Kidney (tissue), 14 donors: ENCODE results near the gene CERS1. TPM values are rescaled to one million over a fixed set of nuclear protein-coding genes. Genes with fewer than 3 reads are reported as not detected.
"Not testable (repeated sequence)": the region's sequence is repeated elsewhere in the genome, so short reads cannot be mapped to it uniquely, and the experiment has no call there.

Experiments
- DNase-seq, 5 donors: peaks; one replicate each; pipeline ENCODE4 v3.0.0-alpha.2; 2013 to 2020
- FAIRE-seq: peaks from 2 replicates; lab custom pipeline; 2012; peaks lifted over from hg19 to GRCh38; lab: Jason Lieb, UNC
- H3K27ac ChIP-seq, 2 donors: one replicate each; pipeline ENCODE4 v1.7.0; 2013; ENCODE audit warnings: low read depth in 2 of 2, low read length in 2 of 2, inconsistent platforms in 1 of 2
- H3K27me3 ChIP-seq: one replicate; pipeline ENCODE4 v1.7.1; 2013; ENCODE audit warnings: low read length, inconsistent platforms; ENCODE audit not compliant: control insufficient read depth, insufficient read depth
- H3K36me3 ChIP-seq, 3 donors: one replicate each; pipeline versions ENCODE4 v1.7.0 to v1.7.1; 2013; ENCODE audit warnings: low read length in 3 of 3, control low read depth in 1 of 3, inconsistent platforms in 1 of 3; ENCODE audit not compliant: insufficient read depth in 3 of 3, control insufficient read depth in 2 of 3
- H3K4me1 ChIP-seq, 3 donors: one replicate each; pipeline versions ENCODE4 v1.7.0 to v1.7.1; 2013; ENCODE audit warnings: low read length in 3 of 3, inconsistent platforms in 1 of 3, low read depth in 1 of 3; ENCODE audit not compliant: control insufficient read depth in 2 of 3, insufficient read depth in 2 of 3
- H3K4me3 ChIP-seq, 3 donors: one replicate each; pipeline versions ENCODE4 v1.7.0 to v1.8.1; 2013; ENCODE audit warnings: low read length in 3 of 3, control low read depth in 1 of 3, inconsistent platforms in 1 of 3
- H3K9ac ChIP-seq, 3 donors: one replicate each; pipeline versions ENCODE4 v1.7.0 to v1.7.1; 2013; ENCODE audit warnings: low read length in 3 of 3, control low read depth in 1 of 3, inconsistent platforms in 1 of 3
- H3K9me3 ChIP-seq, 3 donors: one replicate each; pipeline versions ENCODE4 v1.7.0 to v1.7.1; 2013; ENCODE audit warnings: low read length in 3 of 3, control low read depth in 1 of 3, inconsistent platforms in 1 of 3; ENCODE audit not compliant: control insufficient read depth in 2 of 3, insufficient read depth in 1 of 3
- CTCF ChIP-seq: IDR thresholded peaks from 3 replicates; pipeline ENCODE4 v1.5.1; 2012; ENCODE audit warnings: mild to moderate bottlenecking, moderate library complexity, borderline replicate concordance; ENCODE audit not compliant: insufficient read depth; ENCODE audit errors: extremely low read depth
- intact Hi-C: fragments of 100-400 bp; cut with DNase I; formaldehyde crosslinking; loops from one replicate; pipeline ENCODE4 v1.11.1; 2022
- polyA plus RNA-seq: library from polyadenylated mRNA; stranded (reverse); fragments of 350-450 nt; fragmentation: Illumina TruSeq; extraction: RNeasy Lipid Tissue Mini Kit (QIAGEN cat#74804); gene quantifications from one replicate; pipeline ENCODE4 v1.2.3, GENCODE V29; 2014; ENCODE audit warnings: low read depth, low replicate concordance; ENCODE audit not compliant: insufficient read depth
- total RNA-seq: library from RNA; stranded (reverse); fragmentation: NEBNext Ultra II Directional; extraction: Animal tissue kit (Norgen Biotek cat#: 25700); gene quantifications from one replicate; pipeline ENCODE4 v1.2.1, GENCODE V29; 2021
- donor health status: control.
- donor health status: control.
- donor health status: control.
- donor health status: control.
- donor health status: control.
- donor health status: DM: yes; HTN: yes; CAD: no.
- donor health status: Normal renal cell carcinoma (clear cell type).

CERS1 gene
- total and polyA plus RNA-seq, 2 donors from 2014 or later, result 0.50 TPM; not detected in 1

GRCh38 chr19:18905058-18905456 lies 9.1 kb upstream of the CERS1 start:
- no peak for FAIRE-seq
- Histone ChIP-seq H3K9ac (no peak overlapping the region), H3K36me3 (peaks cover 0 to 10% (median 0%) of the 10 kb centered on the region in 3 donors), H3K27me3 (no peaks in the 10 kb centered on the region), H3K27ac (no peak overlapping the region), H3K9me3 (no peaks in the 10 kb centered on the region), H3K4me1 (no peaks in the 10 kb centered on the region), H3K4me3 (no peak overlapping the region)
- no peak for TF ChIP-seq CTCF
- intact Hi-C loops, result no loop called here
- DNase-seq, result no peak

- no peak for FAIRE-seq
- Histone ChIP-seq H3K27ac (no peak overlapping the region), H3K4me3 (no peak overlapping the region), H3K9me3 (no peaks in the 10 kb centered on the region), H3K27me3 (no peaks in the 10 kb centered on the region), H3K9ac (no peak overlapping the region), H3K36me3 (peaks cover 0 to 10% (median 0%) of the 10 kb centered on the region in 3 donors), H3K4me1 (no peaks in the 10 kb centered on the region)
- no peak for TF ChIP-seq CTCF
- DNase-seq, result no peak
- intact Hi-C loops, result no loop called here
Measured at GRCh38 chr19:18904334-18905057, 8.5 kb upstream of the CERS1 start.

- no peak for TF ChIP-seq CTCF
- Histone ChIP-seq H3K36me3 (peaks cover 0 to 10% (median 0%) of the 10 kb centered on the region in 3 donors), H3K9me3 (no peaks in the 10 kb centered on the region), H3K4me3 (no peak overlapping the region), H3K27me3 (no peaks in the 10 kb centered on the region), H3K4me1 (no peaks in the 10 kb centered on the region), H3K27ac (no peak overlapping the region), H3K9ac (no peak overlapping the region)
- intact Hi-C loops, result no loop called here
- peak in 4 of 5 donors; percentile 19 to 58 (median 35) for DNase-seq
- FAIRE-seq, result no peak
Measured at GRCh38 chr19:18903156-18904037, 7.4 kb upstream of the CERS1 start.

GRCh38 chr19:18902519-18902918 lies 6.6 kb upstream of the CERS1 start:
- H3K27me3 ChIP-seq, H3K27ac ChIP-seq, H3K9ac ChIP-seq, H3K36me3 ChIP-seq, H3K4me1 ChIP-seq, intact Hi-C loops, FAIRE-seq, H3K4me3 ChIP-seq, H3K9me3 ChIP-seq, DNase-seq: not testable (repeated sequence)
